Kidney (tissue), 14 donors: ENCODE results near the gene MAPRE3. TPM values are rescaled to one million over a fixed set of nuclear protein-coding genes. Genes with fewer than 3 reads are reported as not detected.

Experiments
- DNase-seq, 5 donors: peaks; one replicate each; pipeline ENCODE4 v3.0.0-alpha.2; 2013 to 2020
- FAIRE-seq: peaks from 2 replicates; lab custom pipeline; 2012; peaks lifted over from hg19 to GRCh38; lab: Jason Lieb, UNC
- H3K27ac ChIP-seq, 2 donors: one replicate each; pipeline ENCODE4 v1.7.0; 2013; ENCODE audit warnings: low read depth in 2 of 2, low read length in 2 of 2, inconsistent platforms in 1 of 2
- H3K27me3 ChIP-seq: one replicate; pipeline ENCODE4 v1.7.1; 2013; ENCODE audit warnings: low read length, inconsistent platforms; ENCODE audit not compliant: control insufficient read depth, insufficient read depth
- H3K36me3 ChIP-seq, 3 donors: one replicate each; pipeline versions ENCODE4 v1.7.0 to v1.7.1; 2013; ENCODE audit warnings: low read length in 3 of 3, control low read depth in 1 of 3, inconsistent platforms in 1 of 3; ENCODE audit not compliant: insufficient read depth in 3 of 3, control insufficient read depth in 2 of 3
- H3K4me1 ChIP-seq, 3 donors: one replicate each; pipeline versions ENCODE4 v1.7.0 to v1.7.1; 2013; ENCODE audit warnings: low read length in 3 of 3, inconsistent platforms in 1 of 3, low read depth in 1 of 3; ENCODE audit not compliant: control insufficient read depth in 2 of 3, insufficient read depth in 2 of 3
- H3K4me3 ChIP-seq, 3 donors: one replicate each; pipeline versions ENCODE4 v1.7.0 to v1.8.1; 2013; ENCODE audit warnings: low read length in 3 of 3, control low read depth in 1 of 3, inconsistent platforms in 1 of 3
- H3K9ac ChIP-seq, 3 donors: one replicate each; pipeline versions ENCODE4 v1.7.0 to v1.7.1; 2013; ENCODE audit warnings: low read length in 3 of 3, control low read depth in 1 of 3, inconsistent platforms in 1 of 3
- H3K9me3 ChIP-seq, 3 donors: one replicate each; pipeline versions ENCODE4 v1.7.0 to v1.7.1; 2013; ENCODE audit warnings: low read length in 3 of 3, control low read depth in 1 of 3, inconsistent platforms in 1 of 3; ENCODE audit not compliant: control insufficient read depth in 2 of 3, insufficient read depth in 1 of 3
- intact Hi-C: fragments of 100-400 bp; cut with DNase I; formaldehyde crosslinking; loops from one replicate; pipeline ENCODE4 v1.11.1; 2022
- polyA plus RNA-seq: library from polyadenylated mRNA; stranded (reverse); fragments of 350-450 nt; fragmentation: Illumina TruSeq; extraction: RNeasy Lipid Tissue Mini Kit (QIAGEN cat#74804); gene quantifications from one replicate; pipeline ENCODE4 v1.2.3, GENCODE V29; 2014; ENCODE audit warnings: low read depth, low replicate concordance; ENCODE audit not compliant: insufficient read depth
- total RNA-seq: library from RNA; stranded (reverse); fragmentation: NEBNext Ultra II Directional; extraction: Animal tissue kit (Norgen Biotek cat#: 25700); gene quantifications from one replicate; pipeline ENCODE4 v1.2.1, GENCODE V29; 2021
- TF ChIP-seq, protein P1 (sequence below): IDR thresholded peaks from 3 replicates; pipeline ENCODE4 v1.5.1; 2012; ENCODE audit warnings: mild to moderate bottlenecking, moderate library complexity, borderline replicate concordance; ENCODE audit not compliant: insufficient read depth; ENCODE audit errors: extremely low read depth
- donor health status: control.
- donor health status: control.
- donor health status: control.
- donor health status: control.
- donor health status: control.
- donor health status: DM: yes; HTN: yes; CAD: no.
- donor health status: Normal renal cell carcinoma (clear cell type).

MAPRE3 gene
- total and polyA plus RNA-seq, 2 donors from 2014 or later: 17.9 to 49.6 TPM

DNA sequence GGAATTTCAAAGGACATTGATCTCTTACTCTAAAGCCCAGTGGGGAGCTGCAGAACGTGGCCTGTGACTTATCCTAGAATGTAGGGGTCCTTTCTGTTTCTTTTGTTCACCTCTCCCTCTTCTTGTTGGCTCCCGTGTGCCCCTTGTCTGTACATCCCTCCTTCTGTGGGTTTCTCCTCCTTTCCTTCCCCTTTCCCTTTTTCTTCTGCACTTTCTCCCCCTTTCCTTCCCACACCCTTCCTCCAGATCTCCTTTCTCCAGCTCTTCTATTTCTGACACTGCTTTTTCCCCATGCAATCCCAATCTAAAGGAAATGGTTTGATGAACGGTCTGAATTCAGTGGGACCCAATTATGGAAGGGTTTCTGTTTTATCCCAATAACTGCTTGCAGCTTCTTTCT, 35.5 kb upstream of the MAPRE3 start:
- FAIRE-seq: no peak
- no peak for DNase-seq
- no peaks in the 10 kb centered on the region for H3K4me1 ChIP-seq
- TF ChIP-seq, protein P1, sequence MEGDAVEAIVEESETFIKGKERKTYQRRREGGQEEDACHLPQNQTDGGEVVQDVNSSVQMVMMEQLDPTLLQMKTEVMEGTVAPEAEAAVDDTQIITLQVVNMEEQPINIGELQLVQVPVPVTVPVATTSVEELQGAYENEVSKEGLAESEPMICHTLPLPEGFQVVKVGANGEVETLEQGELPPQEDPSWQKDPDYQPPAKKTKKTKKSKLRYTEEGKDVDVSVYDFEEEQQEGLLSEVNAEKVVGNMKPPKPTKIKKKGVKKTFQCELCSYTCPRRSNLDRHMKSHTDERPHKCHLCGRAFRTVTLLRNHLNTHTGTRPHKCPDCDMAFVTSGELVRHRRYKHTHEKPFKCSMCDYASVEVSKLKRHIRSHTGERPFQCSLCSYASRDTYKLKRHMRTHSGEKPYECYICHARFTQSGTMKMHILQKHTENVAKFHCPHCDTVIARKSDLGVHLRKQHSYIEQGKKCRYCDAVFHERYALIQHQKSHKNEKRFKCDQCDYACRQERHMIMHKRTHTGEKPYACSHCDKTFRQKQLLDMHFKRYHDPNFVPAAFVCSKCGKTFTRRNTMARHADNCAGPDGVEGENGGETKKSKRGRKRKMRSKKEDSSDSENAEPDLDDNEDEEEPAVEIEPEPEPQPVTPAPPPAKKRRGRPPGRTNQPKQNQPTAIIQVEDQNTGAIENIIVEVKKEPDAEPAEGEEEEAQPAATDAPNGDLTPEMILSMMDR: no peak
- intact Hi-C loops: no loop called here
- H3K36me3 ChIP-seq: no peaks in the 10 kb centered on the region
- H3K4me3 ChIP-seq: no peak overlapping the region
- no peaks in the 10 kb centered on the region for H3K9me3 ChIP-seq
- no peak overlapping the region for H3K27ac ChIP-seq
- no peak overlapping the region for H3K9ac ChIP-seq
- no peaks in the 10 kb centered on the region for H3K27me3 ChIP-seq

DNA sequence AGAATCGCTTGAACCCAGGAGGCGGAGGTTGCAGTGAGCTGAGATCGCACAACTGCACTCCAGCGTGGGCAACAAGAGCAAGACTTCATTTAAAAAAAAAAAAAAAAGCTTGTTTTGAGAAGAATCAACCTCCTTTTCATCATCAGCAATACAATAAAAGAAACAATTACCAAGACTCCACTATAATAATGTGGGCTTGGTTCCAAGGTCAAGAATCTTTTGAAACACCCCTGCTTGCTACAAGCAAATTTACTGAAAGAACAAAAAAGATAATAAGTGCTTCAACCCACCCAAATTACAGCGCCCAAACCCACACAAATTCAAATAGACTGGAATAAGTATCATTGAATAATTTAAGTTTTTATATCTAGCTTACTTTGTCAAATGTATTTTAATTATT, 33.6 kb upstream of the MAPRE3 start:
- no peak overlapping the region for H3K9ac ChIP-seq
- H3K36me3 ChIP-seq: no peaks in the 10 kb centered on the region
- FAIRE-seq (no peak), DNase-seq (no peak)
- no peak overlapping the region for H3K4me3 ChIP-seq
- intact Hi-C loops: no loop called here
- TF ChIP-seq, protein P1: no peak
- no peaks in the 10 kb centered on the region for H3K9me3 ChIP-seq
- H3K27ac ChIP-seq: no peak overlapping the region
- no peaks in the 10 kb centered on the region for H3K4me1 ChIP-seq
- no peaks in the 10 kb centered on the region for H3K27me3 ChIP-seq

DNA sequence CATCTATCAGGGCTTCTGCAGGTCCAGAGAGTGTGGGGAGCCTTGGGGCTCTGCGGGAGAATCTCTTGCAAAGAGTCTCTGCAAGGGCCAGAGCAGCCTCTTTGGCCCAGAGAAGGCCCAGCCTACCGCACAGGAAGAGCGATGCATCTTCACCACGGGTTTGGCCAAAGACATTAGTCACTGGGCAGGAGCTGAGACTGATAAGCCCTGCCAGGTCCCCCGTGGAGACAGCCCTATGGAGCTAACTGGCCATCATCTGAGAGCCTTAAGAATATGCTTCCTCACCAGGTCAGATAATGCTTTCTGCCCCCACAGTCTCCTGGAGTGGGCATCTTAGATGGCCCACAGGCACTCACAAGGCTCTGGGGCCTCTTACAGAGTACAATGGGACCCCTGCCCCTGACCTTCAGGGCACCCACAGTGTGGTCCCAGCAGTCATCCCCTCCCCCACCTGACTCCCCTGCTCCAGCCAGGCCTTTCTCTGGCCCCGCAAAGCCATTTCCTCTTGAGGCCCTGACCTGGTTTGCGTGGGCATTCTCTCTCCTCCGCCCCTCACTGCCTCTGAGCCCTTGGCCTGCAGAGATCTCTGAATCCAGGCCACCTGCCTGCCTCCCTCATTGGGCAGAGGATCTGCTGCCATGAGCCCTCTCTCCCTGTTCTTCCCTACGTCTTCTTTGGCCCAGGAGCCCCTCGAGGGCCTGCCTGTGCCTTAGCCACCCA, 31.9 kb upstream of the MAPRE3 start:
- intact Hi-C loops: no loop called here
- Histone ChIP-seq H3K27ac (no peak overlapping the region), H3K9ac (no peak overlapping the region), H3K4me1 (no peaks in the 10 kb centered on the region), H3K27me3 (no peaks in the 10 kb centered on the region), H3K36me3 (no peaks in the 10 kb centered on the region), H3K4me3 (no peak overlapping the region), H3K9me3 (no peaks in the 10 kb centered on the region)
- no peak for FAIRE-seq
- DNase-seq: peak in 1 of 5 donors; percentile 4
- TF ChIP-seq, protein P1: no peak
